ENCODE data around the gene RHBDD1. TPM values are rescaled to one million over a fixed set of nuclear protein-coding genes. Genes with fewer than 3 reads are reported as not detected.

Gene RHBDD1
- total RNA-seq, 4 donors from 2014 or later = 15.0 to 21.0 (median 16.6) TPM

DNA sequence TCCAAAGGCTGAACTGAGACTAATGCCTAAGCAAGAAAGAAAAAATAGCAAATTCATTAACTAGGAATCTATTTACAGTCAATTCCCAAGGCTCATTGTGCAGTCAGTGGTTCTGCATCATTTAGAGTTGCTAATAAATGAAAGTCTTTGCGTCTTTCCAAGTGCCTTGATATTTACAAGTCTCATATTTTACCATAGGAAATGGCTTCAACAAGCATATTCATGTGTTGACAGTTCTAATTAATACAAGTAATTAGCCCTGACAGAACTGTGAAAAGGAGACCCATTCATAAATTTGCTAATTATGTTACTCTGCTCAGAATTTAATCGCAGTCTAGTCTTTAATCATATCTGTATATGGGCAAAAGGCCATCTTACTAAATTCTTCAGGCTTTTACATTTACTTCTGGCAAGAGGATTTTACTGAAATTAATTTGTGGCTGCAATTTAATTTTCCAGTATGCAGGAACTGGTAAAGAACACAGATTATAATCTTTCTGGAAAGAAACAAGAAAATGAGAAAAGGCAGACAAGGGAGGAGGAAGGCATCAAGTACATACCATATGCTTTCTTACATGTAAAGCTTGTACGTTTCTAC, 126.4 kb downstream of the RHBDD1 start:
- TF ChIP-seq, protein P1, sequence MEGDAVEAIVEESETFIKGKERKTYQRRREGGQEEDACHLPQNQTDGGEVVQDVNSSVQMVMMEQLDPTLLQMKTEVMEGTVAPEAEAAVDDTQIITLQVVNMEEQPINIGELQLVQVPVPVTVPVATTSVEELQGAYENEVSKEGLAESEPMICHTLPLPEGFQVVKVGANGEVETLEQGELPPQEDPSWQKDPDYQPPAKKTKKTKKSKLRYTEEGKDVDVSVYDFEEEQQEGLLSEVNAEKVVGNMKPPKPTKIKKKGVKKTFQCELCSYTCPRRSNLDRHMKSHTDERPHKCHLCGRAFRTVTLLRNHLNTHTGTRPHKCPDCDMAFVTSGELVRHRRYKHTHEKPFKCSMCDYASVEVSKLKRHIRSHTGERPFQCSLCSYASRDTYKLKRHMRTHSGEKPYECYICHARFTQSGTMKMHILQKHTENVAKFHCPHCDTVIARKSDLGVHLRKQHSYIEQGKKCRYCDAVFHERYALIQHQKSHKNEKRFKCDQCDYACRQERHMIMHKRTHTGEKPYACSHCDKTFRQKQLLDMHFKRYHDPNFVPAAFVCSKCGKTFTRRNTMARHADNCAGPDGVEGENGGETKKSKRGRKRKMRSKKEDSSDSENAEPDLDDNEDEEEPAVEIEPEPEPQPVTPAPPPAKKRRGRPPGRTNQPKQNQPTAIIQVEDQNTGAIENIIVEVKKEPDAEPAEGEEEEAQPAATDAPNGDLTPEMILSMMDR (IDR thresholded peaks at IDR 0.05; ENCODE audit: low read depth) = no peak

DNA sequence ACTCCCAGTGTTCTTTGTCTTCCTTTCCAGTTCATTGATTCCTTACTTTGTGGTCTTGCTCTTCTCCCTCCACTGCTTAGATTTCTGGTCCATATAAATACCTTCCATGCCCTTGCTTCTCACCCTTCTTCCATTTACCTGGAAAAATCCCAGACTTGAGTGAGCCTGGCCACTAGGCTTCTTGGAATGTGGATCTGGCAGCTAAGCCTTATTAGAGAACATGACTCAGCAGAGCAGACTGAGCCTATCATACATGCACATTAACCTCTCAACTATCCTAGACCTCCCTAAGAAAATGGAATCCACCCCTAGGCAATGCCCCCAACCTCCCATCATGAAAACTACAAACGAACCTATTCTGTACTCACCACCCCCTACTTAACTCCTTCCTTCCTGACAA, 127.7 kb downstream of the RHBDD1 start:
- TF ChIP-seq, protein P1 (IDR thresholded peaks at IDR 0.05; ENCODE audit: low read depth) = no peak

DNA sequence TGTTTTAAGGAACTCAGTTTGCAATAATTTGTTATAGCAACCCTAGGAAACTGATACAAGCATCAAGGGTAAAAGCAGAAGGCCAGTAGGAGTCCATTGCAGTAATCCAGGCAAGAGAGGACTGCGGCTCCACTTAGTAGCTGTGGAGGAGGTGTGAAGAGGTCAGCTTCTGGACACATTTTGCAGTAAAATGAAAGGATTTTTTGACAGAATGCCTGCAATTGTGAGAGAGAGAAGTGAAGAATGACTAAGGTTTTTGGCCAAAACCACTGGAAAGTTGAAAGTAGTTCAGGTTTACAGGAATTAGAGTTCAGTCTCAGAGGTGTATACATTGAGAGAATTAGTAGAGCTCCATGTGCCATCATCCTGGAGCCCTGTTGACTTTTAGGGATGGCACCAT, 129.5 kb downstream of the RHBDD1 start:
- TF ChIP-seq, protein P1 (IDR thresholded peaks at IDR 0.05; ENCODE audit: low read depth) = no peak

- TF ChIP-seq, protein P1 (IDR thresholded peaks at IDR 0.05; ENCODE audit: low read depth) = no peak
These were observed 133.7 kb downstream of the RHBDD1 start for GRCh38 chr2:226969417-226970080.

DNA sequence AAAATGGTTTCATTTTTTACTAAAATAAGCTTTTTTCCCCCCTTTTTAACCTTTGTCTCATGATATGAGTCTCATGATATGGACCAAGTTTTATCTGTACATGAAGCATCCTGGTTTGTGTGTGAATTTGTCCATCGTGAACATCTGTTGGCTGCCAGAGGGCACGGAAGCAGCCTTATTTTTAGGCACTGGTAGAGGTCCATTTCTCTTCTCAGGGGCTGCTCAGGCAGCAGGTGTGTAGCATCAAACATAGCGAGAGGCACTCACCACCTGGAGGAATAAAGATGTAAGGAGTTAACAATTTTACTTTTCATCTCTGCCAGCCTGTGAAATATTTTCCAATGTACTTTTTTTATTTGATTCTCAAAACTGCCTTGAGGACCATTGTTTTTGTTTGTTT, 134.5 kb downstream of the RHBDD1 start:
- TF ChIP-seq, protein P1 (IDR thresholded peaks at IDR 0.05; ENCODE audit: low read depth) = no peak

DNA sequence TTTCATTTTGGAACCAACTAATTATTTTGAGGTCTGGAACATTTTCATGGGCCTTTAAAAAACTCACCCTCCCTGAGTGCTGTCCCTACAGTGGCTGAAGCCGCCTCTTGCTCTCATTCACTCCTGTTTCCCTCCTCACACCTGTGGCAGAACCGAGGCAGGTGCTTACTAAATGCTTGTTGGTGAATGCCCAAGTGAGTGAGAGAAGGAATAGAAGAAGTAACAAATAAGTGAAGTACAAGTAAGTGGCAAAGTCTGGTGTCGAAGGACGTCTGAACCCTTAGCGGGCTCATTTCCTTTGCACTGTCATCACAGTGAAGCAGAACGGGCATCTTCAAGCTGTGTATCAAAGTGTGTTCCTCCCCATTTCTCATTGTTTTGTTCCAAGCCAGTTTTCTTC, 135.2 kb downstream of the RHBDD1 start:
- TF ChIP-seq, protein P1 (IDR thresholded peaks at IDR 0.05; ENCODE audit: low read depth) = no peak

GRCh38 chr2:226971770-226972169, 135.9 kb downstream of the RHBDD1 start:
- TF ChIP-seq, protein P1 (IDR thresholded peaks at IDR 0.05; ENCODE audit: low read depth) = no peak
